ENCODE results near the gene COG2. TPM values are rescaled to one million over a fixed set of nuclear protein-coding genes. Genes with fewer than 3 reads are reported as not detected.

COG2 gene
- total and polyA plus RNA-seq, 2 of the 8 experiments (the other 6 are each of a cell fraction or from before 2014, with no cell fraction given): 10.3 to 36.7 TPM

- Histone ChIP-seq H3K4ac (replicated peaks; ENCODE audit: insufficient read length, low read depth, low read length) (no peak overlapping the region), H2BK20ac (ENCODE audit: low read length) (no peak overlapping the region), H2BK12ac (ENCODE audit: low read depth, low read length) (no peak overlapping the region), H3K79me2 (ENCODE audit: control insufficient read depth in 1 of 2, insufficient read depth in 2 of 2, low read length in 2 of 2) (no peaks in the 10 kb centered on the region), H3K27me3 (replicated peaks in 1 of 4; ENCODE audit: control insufficient read depth in 3 of 4, extremely low read depth in 1 of 4, insufficient read depth in 3 of 4, low read length in 3 of 4) (no peaks in the 10 kb centered on the region), H3K4me3 (ENCODE audit: extremely low read depth in 1 of 4, insufficient read depth in 2 of 4, low read depth in 3 of 4, low read length in 4 of 4) (no peak overlapping the region), H3K18ac (ENCODE audit: extremely low read depth, low read length) (no peak overlapping the region), H2BK120ac (replicated peaks; ENCODE audit: low read depth, low read length) (no peak overlapping the region), H2BK5ac (ENCODE audit: low read depth, low read length) (no peak overlapping the region), H3K56ac (replicated peaks; ENCODE audit: insufficient read length, low read depth, low read length) (no peak overlapping the region), H2AFZ (ENCODE audit: low read length) (no peak overlapping the region), H3K9ac (replicated peaks in 1 of 4; ENCODE audit: extremely low read depth in 1 of 4, low read depth in 3 of 4, low read length in 3 of 4) (no peak overlapping the region), H3K27ac (ENCODE audit: low read depth, low read length) (no peak overlapping the region), H2BK15ac (ENCODE audit: low read length) (no peak overlapping the region), H3K79me1 (ENCODE audit: low read depth, low read length) (no peaks in the 10 kb centered on the region), H3K23me2 (ENCODE audit: low read depth, low read length) (no peaks in the 10 kb centered on the region), H4K5ac (ENCODE audit: insufficient read length, low read depth, low read length) (no peak overlapping the region), H4K20me1 (replicated peaks in 1 of 2; ENCODE audit: control insufficient read depth in 1 of 2, insufficient read depth in 2 of 2, low read length in 2 of 2) (no peaks in the 10 kb centered on the region), H4K91ac (replicated peaks; ENCODE audit: insufficient read length, low read length) (no peak overlapping the region), H3K4me1 (replicated peaks in 1 of 4; ENCODE audit: control insufficient read depth in 3 of 4, insufficient read depth in 4 of 4, low read length in 3 of 4) (peaks cover 0 to 4% (median 0%) of the 10 kb centered on the region in 4 experiments; a peak in 2 of 7 replicates), H3K4me2 (ENCODE audit: insufficient read depth in 1 of 2, low read depth in 2 of 2, low read length in 2 of 2) (no peak overlapping the region), H3K36me3 (ENCODE audit: control insufficient read depth in 2 of 4, insufficient read depth in 4 of 4, low read length in 3 of 4) (no peaks in the 10 kb centered on the region), H3K14ac (ENCODE audit: insufficient read length) (no peak overlapping the region), H2AK5ac (ENCODE audit: low read depth, low read length) (no peak overlapping the region), H3K23ac (ENCODE audit: insufficient read length) (no peak overlapping the region), H4K8ac (ENCODE audit: extremely low read depth, insufficient read depth, low read length) (no peak overlapping the region), H3K9me3 (ENCODE audit: insufficient read depth in 2 of 2, low read depth in 1 of 2, low read length in 1 of 2) (no peaks in the 10 kb centered on the region)
- CTCF ChIA-PET (ENCODE audit: partially characterized antibody): interaction anchor here (1.1 kb wide), 1 partner anchor 13 kb away, joined by 3 read pairs; no protein-coding TSS in a partner anchor
- DNase-seq (ENCODE audit: low read depth in 1 of 2, low spot score in 2 of 2): no peak
- 87% methylated on average over 4 of the region's 4 CpGs; no CpG with 5 or more reads in 1 of the 2 experiments for WGBS, 2 experiments (ENCODE audit: extremely low coverage in 1 of 2, insufficient coverage in 1 of 2, insufficient read length in 1 of 2, insufficient replicate concordance in 2 of 2, low coverage in 1 of 2, low lambda C conversion rate in 2 of 2, missing lambda C conversion rate in 1 of 2)
- POLR2A ChIA-PET (ENCODE audit: partially characterized antibody): no interaction called here
- no peak for FAIRE-seq
- TF ChIP-seq RXRA (IDR thresholded peaks at IDR 0.05; ENCODE audit: insufficient read depth, low read depth, low read length) (no peak), SIX5 (IDR thresholded peaks at IDR 0.05; ENCODE audit: low read depth, low read length) (no peak), E2F6 (IDR thresholded peaks at IDR 0.05) (no peak), ZNF274 (IDR thresholded peaks at IDR 0.05; ENCODE audit: borderline replicate concordance, extremely low read depth, low read length) (no peak), PHF8 (conservative IDR thresholded peaks at IDR 0.05; ENCODE audit: low read depth, low read length) (no peak), KDM5A (IDR thresholded peaks at IDR 0.05; ENCODE audit: low read length) (no peak), TCF12 (IDR thresholded peaks at IDR 0.05; ENCODE audit: low read depth, low read length) (no peak), TAF7 (optimal IDR thresholded peaks at IDR 0.05; ENCODE audit: borderline replicate concordance, low read depth, low read length) (no peak), CHD2 (IDR thresholded peaks at IDR 0.05; ENCODE audit: low read length) (no peak), CHD1 (IDR thresholded peaks at IDR 0.05; ENCODE audit: low read depth, low read length) (no peak)
Measured at GRCh38 chr1:230700132-230700531, 57.9 kb downstream of the COG2 start.

Data from H1 (cell line).